ENCODE results near the gene STYXL1.
"Not testable (repeated sequence)": the region's sequence is repeated elsewhere in the genome, so short reads cannot be mapped to it uniquely, and the experiment has no call there.

The STYXL1 gene

GRCh38 chr7:76049295-76049694 is 1.5 kb upstream of the STYXL1 start:
- no peak for DNase-seq (ENCODE audit: insufficient read length)
- no peak for FAIRE-seq

GRCh38 chr7:76048668-76048988 is 828 bp upstream of the STYXL1 start:
- DNase-seq (ENCODE audit: insufficient read length) (peak; percentile 45), FAIRE-seq (no peak)
- TF ChIP-seq TAF1 (IDR thresholded peaks at IDR 0.05; ENCODE audit: borderline replicate concordance, low read depth, low read length), result no peak
- TF ChIP-seq POLR2A (IDR thresholded peaks at IDR 0.05; ENCODE audit: low read depth, low read length), result no peak
- TF ChIP-seq POLR2AphosphoS5 (IDR thresholded peaks at IDR 0.05; ENCODE audit: low read depth, low read length), result no peak

More at GRCh38 chr7:76049295-76049694, 1.5 kb upstream of the STYXL1 start:
- no peak for TF ChIP-seq POLR2A (IDR thresholded peaks at IDR 0.05; ENCODE audit: low read depth, low read length)

- FAIRE-seq (peak; percentile 27), DNase-seq (ENCODE audit: insufficient read length) (no peak)
- TF ChIP-seq POLR2A (IDR thresholded peaks at IDR 0.05; ENCODE audit: low read depth, low read length) (no peak), TAF1 (IDR thresholded peaks at IDR 0.05; ENCODE audit: borderline replicate concordance, low read depth, low read length) (no peak), POLR2AphosphoS5 (IDR thresholded peaks at IDR 0.05; ENCODE audit: low read depth, low read length) (no peak)
These were observed 442 bp downstream of the STYXL1 start for GRCh38 chr7:76047305-76047810.

- FAIRE-seq (no peak), DNase-seq (ENCODE audit: insufficient read length) (no peak)
These were observed 3.4 kb downstream of the STYXL1 start for GRCh38 chr7:76044375-76044865.

GRCh38 chr7:76040126-76040525 is 7.7 kb downstream of the STYXL1 start:
- no peak for DNase-seq (ENCODE audit: insufficient read length)
- FAIRE-seq, result no peak
- no peak for TF ChIP-seq POLR2A (IDR thresholded peaks at IDR 0.05; ENCODE audit: low read depth, low read length)
- no peak for TF ChIP-seq TAF1 (IDR thresholded peaks at IDR 0.05; ENCODE audit: borderline replicate concordance, low read depth, low read length)
- no peak for TF ChIP-seq POLR2AphosphoS5 (IDR thresholded peaks at IDR 0.05; ENCODE audit: low read depth, low read length)

More at GRCh38 chr7:76044375-76044865, 3.4 kb downstream of the STYXL1 start:
- TF ChIP-seq TAF1 (IDR thresholded peaks at IDR 0.05; ENCODE audit: borderline replicate concordance, low read depth, low read length) (no peak), POLR2A (IDR thresholded peaks at IDR 0.05; ENCODE audit: low read depth, low read length) (no peak), POLR2AphosphoS5 (IDR thresholded peaks at IDR 0.05; ENCODE audit: low read depth, low read length) (no peak)

- no peak for TF ChIP-seq POLR2AphosphoS5 (IDR thresholded peaks at IDR 0.05; ENCODE audit: low read depth, low read length)
- no peak for TF ChIP-seq POLR2A (IDR thresholded peaks at IDR 0.05; ENCODE audit: low read depth, low read length)
- TF ChIP-seq TAF1 (IDR thresholded peaks at IDR 0.05; ENCODE audit: borderline replicate concordance, low read depth, low read length), result no peak
- no peak for DNase-seq (ENCODE audit: insufficient read length)
- no peak for FAIRE-seq
These were observed 10.5 kb downstream of the STYXL1 start for GRCh38 chr7:76037310-76037709.

GRCh38 chr7:76031964-76032363 is 15.8 kb downstream of the STYXL1 start:
- no peak for FAIRE-seq
- no peak for DNase-seq (ENCODE audit: insufficient read length)
- no peak for TF ChIP-seq TAF1 (IDR thresholded peaks at IDR 0.05; ENCODE audit: borderline replicate concordance, low read depth, low read length)
- no peak for TF ChIP-seq POLR2A (IDR thresholded peaks at IDR 0.05; ENCODE audit: low read depth, low read length)
- TF ChIP-seq POLR2AphosphoS5 (IDR thresholded peaks at IDR 0.05; ENCODE audit: low read depth, low read length), result no peak

- not testable (repeated sequence) for DNase-seq (ENCODE audit: insufficient read length); FAIRE-seq
These were observed 18.1 kb downstream of the STYXL1 start for GRCh38 chr7:76029682-76030081.

- TF ChIP-seq TAF1 (IDR thresholded peaks at IDR 0.05; ENCODE audit: borderline replicate concordance, low read depth, low read length), result no peak
- no peak for TF ChIP-seq POLR2AphosphoS5 (IDR thresholded peaks at IDR 0.05; ENCODE audit: low read depth, low read length)
- no peak for TF ChIP-seq POLR2A (IDR thresholded peaks at IDR 0.05; ENCODE audit: low read depth, low read length)
- FAIRE-seq (no peak), DNase-seq (ENCODE audit: insufficient read length) (no peak)
These were observed 24.8 kb downstream of the STYXL1 start for GRCh38 chr7:76023002-76023401.

GRCh38 chr7:76022026-76022780 is 25.6 kb downstream of the STYXL1 start:
- FAIRE-seq (no peak), DNase-seq (ENCODE audit: insufficient read length) (no peak)
- no peak for TF ChIP-seq TAF1 (IDR thresholded peaks at IDR 0.05; ENCODE audit: borderline replicate concordance, low read depth, low read length)
- TF ChIP-seq POLR2A (IDR thresholded peaks at IDR 0.05; ENCODE audit: low read depth, low read length), result no peak
- TF ChIP-seq POLR2AphosphoS5 (IDR thresholded peaks at IDR 0.05; ENCODE audit: low read depth, low read length), result no peak

GRCh38 chr7:76020031-76020714 is 27.6 kb downstream of the STYXL1 start:
- peak; percentile 84 for FAIRE-seq
- peak; percentile 56 for DNase-seq (ENCODE audit: insufficient read length)
- TF ChIP-seq POLR2A (IDR thresholded peaks at IDR 0.05; ENCODE audit: low read depth, low read length), result no peak
- TF ChIP-seq POLR2AphosphoS5 (IDR thresholded peaks at IDR 0.05; ENCODE audit: low read depth, low read length), result no peak
- TF ChIP-seq TAF1 (IDR thresholded peaks at IDR 0.05; ENCODE audit: borderline replicate concordance, low read depth, low read length), result no peak

- not testable (repeated sequence) for DNase-seq (ENCODE audit: insufficient read length); FAIRE-seq
These were observed 29.3 kb downstream of the STYXL1 start for GRCh38 chr7:76018520-76018919.

All from GM12892 (cell line).